Thoracic aorta (tissue), 2 donors: ENCODE results near the gene ADTRP. TPM values are rescaled to one million over a fixed set of nuclear protein-coding genes. Genes with fewer than 3 reads are reported as not detected.

Experiments used
- ATAC-seq: fragments of 150-250 bp; one replicate; pipeline ENCODE4 v1.8.0; 2017; ENCODE audit warnings: low read depth; ENCODE audit not compliant: insufficient number of reproducible peaks, low FRiP score
- DNase-seq: peaks from one replicate; pipeline ENCODE4 v3.0.0-alpha.2; 2020; ENCODE audit warnings: low spot score
- H3K27ac ChIP-seq, 2 donors: fragments of 200-600 bp; sonication (generic); 1 replicate in 1 of 2; 2 replicates in 1 of 2; pipeline ENCODE4 v1.5.1; 2016; ENCODE audit warnings: mild to moderate bottlenecking in 2 of 2, moderate library complexity in 2 of 2
- H3K27me3 ChIP-seq: fragments of 200-600 bp; sonication (generic); replicated peaks from 2 replicates; pipeline ENCODE4 v1.6.0; 2016; ENCODE audit warnings: mild to moderate bottlenecking; ENCODE audit not compliant: insufficient read depth
- H3K36me3 ChIP-seq: fragments of 200-600 bp; sonication (generic); one replicate; pipeline ENCODE4 v1.5.1; 2016
- H3K4me1 ChIP-seq, 2 donors: fragments of 200-600 bp; sonication (generic); 1 replicate in 1 of 2; 2 replicates in 1 of 2; pipeline versions ENCODE4 v1.5.1 to v1.6.0; 2016; ENCODE audit warnings: low read depth in 2 of 2, mild to moderate bottlenecking in 1 of 2; ENCODE audit not compliant: control insufficient read depth in 1 of 2
- H3K4me3 ChIP-seq: fragments of 200-600 bp; sonication (generic); 2 replicates; pipeline ENCODE4 v1.5.1; 2016; ENCODE audit warnings: mild to moderate bottlenecking
- H3K9me3 ChIP-seq: fragments of 200-600 bp; sonication (generic); 2 replicates; pipeline ENCODE4 v1.5.1; 2016
- CTCF ChIP-seq: fragments of 200-600 bp; sonication (generic); IDR thresholded peaks from one replicate; pipeline ENCODE4 v1.5.1; 2019; ENCODE audit warnings: antibody characterized with exemption
- total RNA-seq, 2 donors: library from RNA; depleted of rRNA; stranded (reverse); fragments of >200 nt; gene quantifications; one replicate each; pipeline versions ENCODE4 v1.1.0 to v1.2.3, GENCODE V29; 2016

ADTRP gene
- total RNA-seq, 2 donors from 2014 or later = not detected

- Histone ChIP-seq H3K27me3 (no peaks in the 10 kb centered on the region), H3K4me1 (peaks cover 2 to 13% of the 10 kb centered on the region in 2 donors), H3K36me3 (no peaks in the 10 kb centered on the region), H3K27ac (no peak overlapping the region), H3K4me3 (no peak overlapping the region), H3K9me3 (no peaks in the 10 kb centered on the region)
- no peak for DNase-seq
- no peak for TF ChIP-seq CTCF
- no peak for ATAC-seq
Observed at GRCh38 chr6:11736601-11737000, 42.0 kb downstream of the ADTRP start.

GRCh38 chr6:11734861-11735613 lies 43.6 kb downstream of the ADTRP start:
- DNase-seq (no peak), ATAC-seq (no peak)
- Histone ChIP-seq H3K4me3 (no peak overlapping the region), H3K9me3 (no peaks in the 10 kb centered on the region), H3K27ac (no peak overlapping the region), H3K36me3 (no peaks in the 10 kb centered on the region), H3K27me3 (no peaks in the 10 kb centered on the region), H3K4me1 (peaks cover 6 to 23% of the 10 kb centered on the region in 2 donors)
- no peak for TF ChIP-seq CTCF

GRCh38 chr6:11732036-11732631 lies 46.5 kb downstream of the ADTRP start:
- no peaks in the 10 kb centered on the region for H3K36me3 ChIP-seq
- no peaks in the 10 kb centered on the region for H3K27me3 ChIP-seq
- peak; percentile 83 for ATAC-seq
- H3K9me3 ChIP-seq = no peaks in the 10 kb centered on the region
- peak overlapping the region; percentile 48 for H3K4me3 ChIP-seq
- peaks cover 6 to 23% of the 10 kb centered on the region in 2 donors for H3K4me1 ChIP-seq
- no peak for TF ChIP-seq CTCF
- DNase-seq = peak; percentile 71
- H3K27ac ChIP-seq = peak overlapping the region; percentile 76 to 88

- Histone ChIP-seq H3K36me3 (no peaks in the 10 kb centered on the region), H3K27me3 (no peaks in the 10 kb centered on the region), H3K27ac (peak overlapping the region; percentile 76 to 88), H3K4me1 (peaks cover 6 to 23% of the 10 kb centered on the region in 2 donors), H3K4me3 (peak overlapping the region; percentile 48), H3K9me3 (no peaks in the 10 kb centered on the region)
- TF ChIP-seq CTCF = no peak
- no peak for ATAC-seq
- no peak for DNase-seq
Observed at GRCh38 chr6:11731423-11731822, 47.2 kb downstream of the ADTRP start.

GRCh38 chr6:11730641-11731040 lies 48.0 kb downstream of the ADTRP start:
- no peak for DNase-seq
- H3K4me3 ChIP-seq = no peak overlapping the region
- H3K36me3 ChIP-seq = no peaks in the 10 kb centered on the region
- ATAC-seq = no peak
- H3K27me3 ChIP-seq = no peaks in the 10 kb centered on the region
- no peak overlapping the region for H3K27ac ChIP-seq
- peaks cover 6 to 23% of the 10 kb centered on the region in 2 donors for H3K4me1 ChIP-seq
- TF ChIP-seq CTCF = no peak
- no peaks in the 10 kb centered on the region for H3K9me3 ChIP-seq
